HG02623 (cell line): Measurements from ENCODE around the gene UCMA.
"Not testable (repeated sequence)": the region's sequence is repeated elsewhere in the genome, so short reads cannot be mapped to it uniquely, and the experiment has no call there.

ENCODE experiments used
- ATAC-seq: cut with Tn5 transposase; IDR thresholded peaks from one replicate; pipeline ENCODE4 v1.9.1; 2021; ENCODE audit warnings: moderate library complexity; ENCODE audit not compliant: unreplicated experiment

UCMA gene, protein sequence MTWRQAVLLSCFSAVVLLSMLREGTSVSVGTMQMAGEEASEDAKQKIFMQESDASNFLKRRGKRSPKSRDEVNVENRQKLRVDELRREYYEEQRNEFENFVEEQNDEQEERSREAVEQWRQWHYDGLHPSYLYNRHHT

DNA sequence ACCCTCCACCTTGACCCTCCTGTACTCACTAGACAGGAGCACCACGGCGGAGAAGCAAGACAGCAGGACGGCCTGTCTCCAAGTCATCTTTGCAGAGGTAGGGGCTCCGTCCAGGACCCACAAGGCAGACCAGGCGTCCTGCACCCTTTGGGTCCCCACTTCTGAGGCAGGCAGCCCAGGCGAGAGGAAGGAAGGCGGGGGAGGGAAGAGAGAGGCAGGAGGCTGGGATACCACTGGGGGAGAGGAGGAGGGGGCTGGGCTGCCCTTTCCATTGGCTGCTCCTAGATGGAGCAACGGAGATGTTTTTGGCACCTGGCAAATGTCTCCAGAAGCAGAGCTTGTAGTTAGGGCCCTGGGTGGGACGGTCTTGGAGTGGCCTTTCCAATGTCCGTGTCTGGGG, at the start of gene UCMA:
TSS of gene UCMA (minus strand) at position 203 of the 400 bp plus-strand sequence. CDS start at position 87, 116 bp downstream.
- no peak for ATAC-seq

DNA sequence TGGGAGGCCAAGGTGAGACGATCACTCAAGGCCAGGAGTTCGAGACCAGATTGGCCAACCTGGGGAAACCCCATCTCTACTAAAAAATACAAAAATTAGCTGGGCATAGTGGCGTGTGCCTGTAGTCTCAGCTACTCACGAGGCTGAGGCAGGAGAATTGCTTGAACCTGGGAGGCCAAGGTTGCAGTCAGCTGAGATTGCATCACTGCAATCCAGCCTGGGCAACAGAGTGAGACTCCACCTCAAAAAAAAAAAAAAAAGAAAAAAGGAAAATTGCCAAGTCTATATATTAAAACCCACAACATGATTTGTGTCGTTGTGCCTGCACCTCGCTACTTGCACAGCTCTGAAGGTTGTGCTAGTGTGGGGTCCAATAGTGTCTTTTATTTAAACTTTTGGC, 48.2 kb upstream of the UCMA start:
- ATAC-seq: not testable (repeated sequence)

DNA sequence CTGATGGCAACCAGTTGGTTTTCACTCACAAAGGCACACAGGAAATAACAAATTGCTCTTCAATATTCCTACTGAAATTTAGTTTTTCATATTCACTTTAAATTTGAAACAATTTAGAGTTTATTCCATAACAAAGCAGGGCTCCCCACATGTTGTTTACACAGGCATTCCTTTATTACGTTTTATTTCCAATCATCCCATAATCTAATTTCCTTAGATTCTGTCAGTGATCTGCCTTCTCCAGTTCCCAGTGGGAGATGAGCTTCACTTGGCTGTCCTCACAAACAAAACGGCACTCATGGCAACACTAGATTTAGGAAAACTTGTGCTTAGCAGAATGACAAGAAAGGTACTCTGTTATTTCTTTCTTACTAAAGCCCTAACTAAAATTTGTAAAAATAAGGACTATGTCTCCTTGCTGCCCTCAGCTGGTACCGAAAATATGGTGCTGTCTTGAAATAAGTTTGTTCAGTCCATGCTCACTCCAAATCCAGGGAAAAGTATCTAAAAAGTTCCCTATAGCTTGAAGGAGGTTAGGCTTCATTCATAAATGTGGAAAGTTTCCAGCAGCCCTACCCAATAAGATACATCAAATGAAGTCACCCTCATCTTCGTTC, 42.7 kb upstream of the UCMA start:
- no peak for ATAC-seq

DNA sequence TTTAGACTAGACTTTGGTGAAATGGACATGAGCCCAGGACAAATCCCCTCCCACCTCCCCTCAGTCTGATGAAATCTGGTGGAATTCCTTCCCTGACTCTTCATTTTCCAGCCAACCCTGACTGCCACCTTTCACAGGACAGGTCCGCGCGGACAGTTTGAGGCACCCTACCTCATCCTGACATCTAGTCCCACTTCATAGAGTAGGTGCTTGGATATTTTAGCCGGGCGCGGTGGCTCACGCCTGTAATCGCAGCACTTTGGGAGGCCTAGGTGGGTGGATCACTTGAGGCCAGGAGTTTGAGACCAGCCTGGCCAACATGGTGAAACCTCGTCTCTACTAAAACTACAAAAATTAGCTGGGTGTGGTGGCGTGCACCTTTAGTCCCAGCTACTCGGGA, 42.0 kb upstream of the UCMA start:
- not testable (repeated sequence) for ATAC-seq

DNA sequence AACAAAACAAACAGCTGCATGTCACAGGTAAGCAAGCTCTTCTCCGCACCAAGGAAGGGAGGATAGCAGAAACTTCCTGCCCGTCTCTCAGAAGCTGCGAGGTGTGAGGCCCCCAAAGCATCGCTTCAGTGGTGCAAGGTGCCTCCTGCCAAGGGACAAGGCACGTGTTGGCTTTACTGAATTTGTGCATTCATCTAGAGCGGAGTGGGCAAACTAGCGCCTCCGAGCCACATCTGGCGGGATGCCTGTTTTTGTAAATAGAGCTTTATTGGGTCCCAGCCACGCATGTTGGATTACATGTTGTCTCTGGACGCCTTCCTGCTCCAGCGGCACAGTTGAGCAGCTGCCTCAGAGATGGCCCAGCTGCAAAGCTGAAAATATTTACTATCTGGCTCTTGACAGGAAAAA, 38.0 kb upstream of the UCMA start:
- no peak for ATAC-seq

DNA sequence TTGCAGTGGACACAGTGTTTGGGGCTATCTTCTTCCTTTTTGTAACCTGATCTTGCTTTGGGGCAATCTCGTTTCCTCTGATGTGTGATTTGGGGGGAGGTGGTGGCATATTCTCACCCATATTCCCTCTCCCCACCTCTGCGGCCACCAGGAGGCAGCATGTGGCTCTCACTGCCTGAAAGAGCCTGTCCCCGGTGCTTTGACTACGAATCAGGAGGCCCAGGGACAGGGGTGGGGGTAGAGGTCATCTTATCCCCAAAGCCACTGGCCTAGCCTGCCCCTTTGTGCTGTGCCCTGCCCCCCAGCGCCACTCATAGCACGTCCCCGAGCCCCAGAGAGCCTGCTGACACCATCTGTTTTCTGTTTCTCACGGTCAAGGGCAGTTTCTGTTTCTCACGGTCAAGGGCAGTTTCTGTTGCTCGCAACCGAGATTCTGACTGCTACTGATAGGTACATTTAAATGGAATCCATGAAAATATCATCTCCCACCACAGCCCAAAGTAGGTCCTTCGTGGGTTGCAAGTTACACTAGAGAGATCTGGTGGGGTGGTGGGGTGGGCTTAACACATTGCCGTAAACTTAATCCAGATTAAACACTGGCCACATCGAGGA, 37.5 kb upstream of the UCMA start:
- no peak for ATAC-seq

DNA sequence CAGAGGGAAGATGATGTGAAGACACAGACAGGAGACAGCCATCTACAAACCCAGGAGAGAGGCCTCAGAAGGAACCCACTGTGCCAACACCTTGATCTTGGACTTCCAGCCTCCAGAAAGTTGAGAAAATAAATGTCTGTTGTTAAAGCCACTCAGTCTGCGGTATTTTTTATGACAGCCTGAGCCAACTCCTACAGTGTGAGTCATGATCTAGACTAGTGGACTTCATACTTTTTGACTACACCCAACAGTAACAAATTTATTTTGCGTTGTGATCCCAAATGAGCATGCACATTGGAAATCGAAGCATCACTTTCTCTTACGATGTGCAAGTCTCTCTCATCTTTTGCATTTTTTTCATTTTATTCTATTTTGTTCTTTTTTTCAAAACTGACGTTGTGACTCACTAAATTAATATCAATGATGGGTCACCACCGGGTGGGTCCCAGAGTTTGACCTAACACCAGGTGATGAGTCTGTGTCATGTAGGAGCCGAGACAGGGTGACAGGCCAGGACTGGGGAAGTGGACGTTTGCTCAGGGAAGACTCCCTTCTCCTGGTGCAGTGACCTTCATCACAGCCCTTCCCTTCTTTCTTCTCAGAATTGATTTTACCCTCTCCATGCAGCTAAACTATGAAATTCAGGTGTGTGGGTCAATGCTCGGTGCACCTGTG, 36.8 kb upstream of the UCMA start:
- no peak for ATAC-seq

DNA sequence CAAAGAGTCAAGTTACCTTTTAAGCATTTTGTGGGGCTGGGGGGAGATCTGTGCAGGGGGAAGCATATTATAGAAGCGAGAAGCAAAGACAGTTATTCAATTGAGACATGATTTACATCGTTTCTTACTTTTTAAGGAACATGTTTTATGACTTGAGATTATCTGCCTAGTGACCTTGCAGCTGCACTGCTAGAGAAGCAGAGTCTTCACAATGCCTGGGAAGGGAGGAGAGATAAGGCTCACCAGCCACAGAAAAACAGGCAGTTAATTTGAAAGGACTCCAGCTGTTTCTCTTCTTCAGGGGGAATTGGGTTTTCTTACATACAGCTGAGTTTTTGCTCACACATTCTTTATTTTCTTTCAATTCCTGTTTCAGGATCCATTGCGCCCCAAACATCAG, 34.7 kb upstream of the UCMA start:
- ATAC-seq: no peak

DNA sequence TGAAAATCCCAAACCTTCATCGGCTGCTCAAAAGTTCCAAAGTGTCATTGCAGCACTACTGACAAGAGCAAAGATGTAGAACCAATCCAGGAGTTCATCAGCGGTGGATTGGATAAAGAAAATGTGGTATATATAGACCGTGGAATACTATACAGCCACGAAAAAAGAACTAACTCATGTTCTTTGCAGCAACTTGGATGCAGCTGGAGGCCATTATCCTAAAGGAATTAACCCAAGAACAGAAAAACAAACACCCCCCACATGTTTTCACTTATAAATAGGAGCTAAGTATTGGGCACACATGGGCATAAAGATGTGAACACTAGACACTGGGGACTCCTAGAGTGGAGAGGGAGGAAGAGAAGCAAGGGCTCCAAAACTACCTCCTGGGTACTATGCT, 34.1 kb upstream of the UCMA start:
- ATAC-seq: no peak

DNA sequence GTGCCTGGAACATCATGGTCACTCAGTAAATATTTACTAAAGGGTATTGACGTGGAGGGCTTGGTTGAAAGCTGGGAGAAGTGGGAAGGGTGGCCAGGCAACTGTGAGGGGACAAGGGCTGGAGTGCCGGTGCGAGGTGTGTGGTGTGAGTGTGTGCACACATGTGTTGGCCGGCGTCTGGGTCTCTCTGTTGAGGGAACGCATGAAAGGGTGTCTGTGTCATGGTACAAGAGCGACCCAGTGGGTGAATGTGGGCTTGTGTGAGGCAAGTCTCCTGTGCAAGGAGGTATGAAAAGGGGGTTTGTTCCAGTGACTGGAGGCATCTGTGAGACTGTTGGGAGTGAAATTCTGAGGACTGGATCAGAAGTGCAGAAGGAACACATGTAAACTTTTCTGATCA, 29.4 kb upstream of the UCMA start:
- no peak for ATAC-seq

DNA sequence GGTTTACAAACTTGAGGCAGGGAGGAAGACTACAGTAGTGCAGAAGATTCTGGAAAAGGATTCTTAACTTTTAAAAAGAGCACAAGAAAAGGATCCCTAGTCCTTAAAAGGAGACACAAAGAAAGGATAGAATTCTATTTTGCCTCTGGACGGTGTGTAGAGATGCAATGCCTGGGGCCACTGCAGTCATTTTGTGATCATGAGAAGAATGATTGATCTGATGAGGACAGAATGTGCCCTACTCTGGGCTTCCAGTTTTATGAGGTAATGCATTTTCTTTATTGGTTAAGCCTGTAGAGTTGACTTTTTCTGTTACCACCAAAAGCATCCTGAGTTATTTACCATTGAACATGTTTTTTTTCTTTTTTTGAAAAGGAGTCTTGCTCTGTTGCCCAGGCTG, 28.3 kb upstream of the UCMA start:
- no peak for ATAC-seq

DNA sequence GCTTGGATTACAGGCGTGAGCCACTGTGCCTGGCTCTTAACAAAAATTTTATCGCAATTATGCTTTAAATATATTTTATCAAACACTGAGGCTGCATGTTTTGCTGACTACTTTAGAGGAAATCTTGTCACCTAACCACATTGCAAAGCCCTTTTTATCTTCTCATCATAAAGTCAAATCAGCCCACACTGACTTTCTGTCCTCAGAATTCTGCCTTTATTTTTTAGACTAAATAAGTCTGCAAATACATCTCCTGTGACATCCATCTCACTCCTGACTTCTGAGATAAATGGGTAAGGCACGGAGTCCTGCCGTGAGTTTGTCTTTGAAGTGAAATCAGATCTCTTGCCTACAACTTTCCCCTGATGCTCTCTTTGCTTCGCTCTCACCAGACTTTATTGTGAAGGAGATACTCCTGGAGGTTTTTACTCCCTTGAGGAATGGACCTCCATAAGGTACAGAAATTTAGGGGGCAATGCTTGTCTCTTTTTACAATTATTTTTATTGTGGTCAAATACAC, 23.5 kb upstream of the UCMA start:
- ATAC-seq: no peak

DNA sequence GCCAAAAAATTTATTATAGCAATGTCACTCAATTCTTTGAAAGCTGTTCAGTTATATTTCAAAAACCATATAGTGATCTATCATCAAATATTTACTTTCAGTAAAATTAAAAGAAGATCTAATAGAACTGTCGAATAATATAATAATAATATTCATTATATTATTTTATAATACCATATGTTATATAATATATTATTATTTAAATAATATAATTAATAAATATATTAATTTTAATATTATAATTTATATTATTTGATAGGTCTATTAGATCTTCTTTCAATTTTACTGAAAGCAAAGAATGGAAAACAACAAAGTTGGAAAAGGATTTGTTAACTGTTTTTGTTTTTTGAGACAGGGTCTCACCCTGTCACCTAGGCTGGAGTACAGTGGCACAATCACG, 22.5 kb upstream of the UCMA start:
- no peak for ATAC-seq

DNA sequence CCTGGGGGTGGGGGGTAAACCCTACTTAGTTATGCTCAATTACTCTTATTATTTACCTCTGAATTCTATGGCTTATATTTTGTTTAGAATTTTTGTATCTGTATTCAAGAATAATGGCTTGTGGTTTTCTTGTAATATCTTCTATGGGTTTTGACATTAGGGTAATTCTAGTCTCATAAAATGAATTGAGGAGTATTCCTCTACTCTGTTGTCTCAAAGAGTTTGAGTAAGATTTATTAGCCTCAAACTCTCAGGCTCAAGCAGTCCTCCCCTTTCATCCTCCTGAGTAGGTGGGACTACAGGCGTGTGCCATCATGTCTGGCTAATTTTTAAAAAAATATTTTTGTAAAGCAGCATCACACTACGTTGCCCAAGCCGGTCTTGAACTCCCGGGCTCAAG, 19.6 kb upstream of the UCMA start:
- ATAC-seq: no peak

DNA sequence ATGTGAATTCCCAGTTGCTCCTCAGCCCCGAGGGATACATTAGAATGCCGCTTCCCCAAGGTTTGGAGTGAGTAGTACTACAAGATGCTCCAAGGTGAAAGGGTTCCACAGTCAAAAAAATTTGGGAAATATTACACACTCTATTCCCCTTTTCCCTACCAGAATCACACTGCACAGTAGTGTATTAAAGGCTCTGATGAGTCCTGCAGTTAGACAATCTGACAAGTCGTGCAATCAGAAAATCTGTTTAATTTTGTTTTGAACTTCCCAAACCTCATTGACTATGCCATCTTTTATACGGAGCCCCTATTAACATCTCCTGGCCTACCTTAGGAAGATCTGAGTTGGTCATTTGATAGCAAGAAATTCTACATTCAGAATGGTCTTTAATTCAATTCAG, 13.6 kb upstream of the UCMA start:
- ATAC-seq: no peak

DNA sequence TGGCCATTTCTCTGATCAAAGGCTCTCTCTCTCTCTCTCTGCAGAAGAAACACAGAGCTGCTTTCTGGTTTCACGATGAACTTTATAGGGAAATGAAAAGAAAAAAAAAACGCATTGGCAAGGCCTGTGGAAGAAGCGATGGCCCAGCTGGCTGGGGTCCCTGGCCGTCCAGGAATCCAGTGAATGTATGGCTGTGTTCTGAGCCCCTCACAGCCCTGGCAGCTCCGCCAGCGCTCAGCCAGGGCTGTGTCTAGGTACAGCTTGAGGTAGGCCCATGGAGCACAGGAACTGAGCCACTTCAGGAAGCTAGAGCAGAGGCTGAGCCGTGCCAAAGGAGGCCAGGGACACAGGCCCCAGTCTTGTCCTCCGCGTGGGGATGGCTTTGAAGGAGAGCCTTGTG, 13.1 kb upstream of the UCMA start:
- no peak for ATAC-seq

DNA sequence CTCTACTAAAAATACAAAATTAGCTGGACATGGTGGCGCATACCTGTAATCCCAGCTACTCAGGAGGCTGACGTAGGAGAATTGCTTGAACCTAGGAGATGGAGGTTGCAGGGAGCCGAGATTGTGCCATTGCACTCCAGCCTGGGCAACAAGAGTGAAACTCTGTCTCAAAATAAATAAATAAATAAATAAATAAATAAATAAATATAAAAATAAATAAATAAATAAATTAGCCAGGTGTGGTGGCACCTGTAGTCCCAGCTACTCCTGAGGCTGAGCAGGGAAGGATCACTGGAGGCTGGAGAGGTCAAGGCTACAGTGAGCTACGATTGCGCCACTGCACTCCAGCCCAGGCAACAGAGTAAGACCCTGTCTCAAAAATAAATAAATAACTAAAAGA, 8.1 kb upstream of the UCMA start:
- not testable (repeated sequence) for ATAC-seq

DNA sequence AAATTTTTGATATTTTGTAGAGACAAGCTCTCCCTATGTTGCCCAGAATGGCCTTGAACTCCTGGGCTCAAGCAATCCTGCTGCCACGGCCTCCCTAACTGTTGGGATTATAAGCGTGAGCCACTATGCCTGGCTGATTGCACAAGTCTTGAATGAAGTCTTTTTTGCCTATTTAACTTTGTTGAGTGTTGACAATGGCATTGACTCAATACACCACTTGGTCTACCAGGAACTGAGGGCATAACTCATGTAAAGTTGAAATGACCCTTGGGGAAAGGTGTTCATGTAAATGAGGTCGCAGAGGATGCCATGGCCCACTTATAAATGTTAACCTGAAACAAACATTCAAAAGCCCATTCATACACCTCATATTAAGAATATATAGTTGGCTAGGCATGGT, 7.4 kb upstream of the UCMA start:
- ATAC-seq: no peak

DNA sequence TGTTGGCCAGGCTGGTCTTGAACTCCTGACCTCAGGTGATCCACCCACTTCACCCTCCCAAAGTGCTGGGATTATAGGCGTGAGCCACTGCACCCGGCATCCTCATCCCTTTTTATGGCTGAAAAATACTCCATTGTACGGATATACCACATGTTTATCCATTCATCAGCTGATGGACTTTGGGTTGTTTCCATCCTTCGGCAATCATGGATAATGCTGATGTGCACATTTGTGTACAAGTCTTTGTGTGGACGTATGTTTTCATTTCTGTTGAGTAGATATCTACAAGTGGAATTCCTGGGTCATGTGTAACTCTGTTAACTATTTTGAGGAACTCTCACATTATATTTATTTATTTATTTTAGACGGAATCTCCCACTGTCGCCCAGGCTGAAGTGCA, 5.7 kb upstream of the UCMA start:
- ATAC-seq: no peak

DNA sequence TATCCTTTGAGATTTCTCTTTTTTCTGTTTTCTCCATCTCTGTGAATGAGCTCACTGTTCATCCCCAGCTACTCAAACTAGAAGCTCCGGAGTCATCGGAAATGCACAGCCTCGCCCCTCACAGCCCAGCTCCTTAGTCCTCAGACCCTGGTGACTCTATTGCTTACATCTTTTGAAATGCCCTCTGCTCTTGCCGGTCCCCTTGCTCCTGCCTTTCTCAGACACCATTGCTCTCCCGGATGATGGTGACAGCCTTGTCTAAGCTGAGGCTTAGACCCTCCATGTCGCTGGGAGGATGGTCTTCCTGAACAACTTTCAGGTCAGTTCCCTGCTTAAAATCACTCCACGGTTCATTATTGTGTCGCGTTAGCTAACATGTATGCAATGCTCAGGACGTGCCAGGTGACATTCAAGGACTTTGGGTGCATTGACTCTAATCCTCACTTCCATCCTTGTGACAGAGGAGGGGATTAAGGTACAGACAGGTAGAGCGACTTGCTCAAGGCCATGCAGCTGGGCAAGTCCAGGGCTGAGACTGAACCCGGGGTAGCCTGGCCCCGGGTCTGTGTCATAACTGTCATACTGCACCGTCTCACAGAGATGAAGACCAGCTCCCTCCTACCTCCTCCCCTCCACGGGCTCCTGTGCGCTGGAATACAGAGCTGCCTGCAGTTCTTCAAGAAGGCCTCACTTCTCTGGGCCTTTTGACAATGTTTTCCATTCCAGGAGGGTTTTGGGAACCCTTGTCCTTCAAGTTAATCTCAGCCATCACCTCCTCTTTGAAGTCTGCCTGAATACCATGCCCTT, 4.3 kb upstream of the UCMA start:
- no peak for ATAC-seq

DNA sequence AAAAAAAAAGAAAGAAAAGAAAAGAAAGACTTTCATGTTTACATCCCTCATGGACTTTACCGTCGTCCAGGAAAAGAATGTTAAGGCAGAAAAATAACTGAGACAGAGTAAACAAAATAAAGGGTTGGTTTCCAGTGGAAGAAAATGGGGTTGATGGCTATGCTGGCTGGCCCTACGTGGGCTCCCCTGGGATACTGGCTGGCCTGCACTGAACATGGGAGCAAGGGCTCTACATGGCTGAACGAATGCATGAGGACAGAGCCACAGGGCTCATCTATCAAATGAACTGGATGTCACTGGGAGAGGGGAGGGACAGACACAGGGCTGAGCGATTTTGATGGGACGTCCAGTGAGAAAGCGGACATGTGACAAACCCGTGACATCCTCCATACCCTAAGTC, 2.5 kb upstream of the UCMA start:
- no peak for ATAC-seq
